DOHH2 (cell line): ENCODE data around the gene GPC6.

Experiments
- H3F3A ChIP-seq: fragments of 200-600 bp; sonication (generic), shearing (Covaris generic); 2 replicates; pipeline ENCODE4 v1.6.0; 2016; ENCODE audit warnings: antibody characterized with exemption, mild to moderate bottlenecking; ENCODE audit not compliant: control insufficient read depth, insufficient read depth
- H3K27ac ChIP-seq: fragments of 200-600 bp; sonication (generic); 2 replicates; pipeline ENCODE4 v1.5.1; 2014; ENCODE audit warnings: low read depth, mild to moderate bottlenecking, low read length, moderate library complexity
- H3K27me3 ChIP-seq: fragments of 200-600 bp; sonication (generic); 2 replicates; pipeline ENCODE4 v1.6.1; 2014; ENCODE audit warnings: mild to moderate bottlenecking, low read length, mixed read lengths; ENCODE audit not compliant: control insufficient read depth
- H3K36me3 ChIP-seq: fragments of 200-600 bp; sonication (generic); 2 replicates; pipeline ENCODE4 v1.6.1; 2014; ENCODE audit warnings: mild to moderate bottlenecking, low read length, moderate library complexity, mixed read lengths; ENCODE audit not compliant: control insufficient read depth
- H3K4me1 ChIP-seq: fragments of 200-600 bp; sonication (generic); 2 replicates; pipeline ENCODE4 v1.6.1; 2014; ENCODE audit warnings: mild to moderate bottlenecking, low read length, mixed read lengths; ENCODE audit not compliant: control insufficient read depth
- H3K4me2 ChIP-seq: fragments of 200-600 bp; sonication (generic); 2 replicates; pipeline ENCODE4 v1.6.0; 2014; ENCODE audit warnings: mild to moderate bottlenecking, low read length, moderate library complexity
- H3K4me3 ChIP-seq: fragments of 200-600 bp; sonication (generic); 2 replicates; pipeline ENCODE4 v1.5.1; 2014; ENCODE audit warnings: mild to moderate bottlenecking, low read length, mixed read lengths
- H3K79me2 ChIP-seq: fragments of 200-600 bp; sonication (generic); 2 replicates; pipeline ENCODE4 v1.6.1; 2014; ENCODE audit warnings: mild to moderate bottlenecking, low read length, mixed read lengths; ENCODE audit not compliant: control insufficient read depth
- H3K9me2 ChIP-seq: fragments of 200-600 bp; sonication (generic); replicated peaks from 2 replicates; pipeline ENCODE4 v1.6.1; 2014; ENCODE audit warnings: mild to moderate bottlenecking, low read length, mixed read lengths; ENCODE audit not compliant: control insufficient read depth
- H3K9me3 ChIP-seq: fragments of 200-600 bp; sonication (generic); 2 replicates; pipeline ENCODE4 v1.6.1; 2014; ENCODE audit warnings: antibody characterized with exemption, low read length, mixed read lengths; ENCODE audit not compliant: control insufficient read depth, insufficient read depth
- H4K20me1 ChIP-seq: fragments of 200-600 bp; sonication (generic); 2 replicates; pipeline ENCODE4 v1.6.0; 2014; ENCODE audit warnings: low read depth, mild to moderate bottlenecking, antibody characterized with exemption, low read length, moderate library complexity; ENCODE audit not compliant: control insufficient read depth, insufficient read depth
- EZH2phosphoT487 ChIP-seq: fragments of 200-600 bp; sonication (generic); IDR thresholded peaks from 2 replicates; pipeline ENCODE4 v1.6.1; 2017; ENCODE audit warnings: borderline replicate concordance, mild to moderate bottlenecking, antibody characterized with exemption, low read length, moderate library complexity, mixed read lengths
- TF ChIP-seq, protein P1 (sequence below): fragments of 200-600 bp; sonication (generic); IDR thresholded peaks from one replicate; pipeline ENCODE4 v1.5.1; 2014; ENCODE audit warnings: antibody characterized with exemption, mild to moderate bottlenecking, low read depth, low read length; ENCODE audit not compliant: poor library complexity, severe bottlenecking

GPC6 gene

GRCh38 chr13:94291631-94292322 lies 1065.2 kb downstream of the GPC6 start:
- no peak overlapping the region for H3K4me3 ChIP-seq
- H3K4me2 ChIP-seq = no peak overlapping the region
- no peaks in the 10 kb centered on the region for H3K9me3 ChIP-seq
- no peaks in the 10 kb centered on the region for H3K79me2 ChIP-seq
- H3K36me3 ChIP-seq = no peaks in the 10 kb centered on the region
- no peaks in the 10 kb centered on the region for H3K9me2 ChIP-seq
- no peaks in the 10 kb centered on the region for H3K27me3 ChIP-seq
- H3K4me1 ChIP-seq = no peaks in the 10 kb centered on the region
- TF ChIP-seq, protein P1, sequence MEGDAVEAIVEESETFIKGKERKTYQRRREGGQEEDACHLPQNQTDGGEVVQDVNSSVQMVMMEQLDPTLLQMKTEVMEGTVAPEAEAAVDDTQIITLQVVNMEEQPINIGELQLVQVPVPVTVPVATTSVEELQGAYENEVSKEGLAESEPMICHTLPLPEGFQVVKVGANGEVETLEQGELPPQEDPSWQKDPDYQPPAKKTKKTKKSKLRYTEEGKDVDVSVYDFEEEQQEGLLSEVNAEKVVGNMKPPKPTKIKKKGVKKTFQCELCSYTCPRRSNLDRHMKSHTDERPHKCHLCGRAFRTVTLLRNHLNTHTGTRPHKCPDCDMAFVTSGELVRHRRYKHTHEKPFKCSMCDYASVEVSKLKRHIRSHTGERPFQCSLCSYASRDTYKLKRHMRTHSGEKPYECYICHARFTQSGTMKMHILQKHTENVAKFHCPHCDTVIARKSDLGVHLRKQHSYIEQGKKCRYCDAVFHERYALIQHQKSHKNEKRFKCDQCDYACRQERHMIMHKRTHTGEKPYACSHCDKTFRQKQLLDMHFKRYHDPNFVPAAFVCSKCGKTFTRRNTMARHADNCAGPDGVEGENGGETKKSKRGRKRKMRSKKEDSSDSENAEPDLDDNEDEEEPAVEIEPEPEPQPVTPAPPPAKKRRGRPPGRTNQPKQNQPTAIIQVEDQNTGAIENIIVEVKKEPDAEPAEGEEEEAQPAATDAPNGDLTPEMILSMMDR = no peak
- TF ChIP-seq EZH2phosphoT487 = no peak
- H3K27ac ChIP-seq = no peak overlapping the region
- no peaks in the 10 kb centered on the region for H4K20me1 ChIP-seq
- no peaks in the 10 kb centered on the region for H3F3A ChIP-seq

- no peaks in the 10 kb centered on the region for H3K4me1 ChIP-seq
- no peaks in the 10 kb centered on the region for H3K27me3 ChIP-seq
- TF ChIP-seq EZH2phosphoT487 = no peak
- TF ChIP-seq, protein P1 = no peak
- H3F3A ChIP-seq = no peaks in the 10 kb centered on the region
- H3K9me3 ChIP-seq = no peaks in the 10 kb centered on the region
- H3K4me2 ChIP-seq = no peak overlapping the region
- no peak overlapping the region for H3K4me3 ChIP-seq
- H3K9me2 ChIP-seq = no peaks in the 10 kb centered on the region
- H3K79me2 ChIP-seq = no peaks in the 10 kb centered on the region
- no peak overlapping the region for H3K27ac ChIP-seq
- no peaks in the 10 kb centered on the region for H4K20me1 ChIP-seq
- no peaks in the 10 kb centered on the region for H3K36me3 ChIP-seq
These were observed 1065.7 kb downstream of the GPC6 start for GRCh38 chr13:94292323-94292640.

GRCh38 chr13:94296471-94296870 lies 1069.9 kb downstream of the GPC6 start:
- H3K4me1 ChIP-seq = no peaks in the 10 kb centered on the region
- no peaks in the 10 kb centered on the region for H3F3A ChIP-seq
- H3K9me2 ChIP-seq = no peaks in the 10 kb centered on the region
- 0 out of 2 replicates have a peak, but pooled peaks cover 3% of the 10 kb centered on the region for H3K27me3 ChIP-seq
- no peak overlapping the region for H3K4me3 ChIP-seq
- TF ChIP-seq, protein P1 = no peak
- no peak for TF ChIP-seq EZH2phosphoT487
- H4K20me1 ChIP-seq = no peaks in the 10 kb centered on the region
- H3K79me2 ChIP-seq = no peaks in the 10 kb centered on the region
- no peak overlapping the region for H3K27ac ChIP-seq
- no peaks in the 10 kb centered on the region for H3K36me3 ChIP-seq
- H3K4me2 ChIP-seq = no peak overlapping the region
- H3K9me3 ChIP-seq = no peaks in the 10 kb centered on the region
